GM18520 (cell line): Measurements from ENCODE around the gene GLIPR1L2.
"Not testable (repeated sequence)": the region's sequence is repeated elsewhere in the genome, so short reads cannot be mapped to it uniquely, and the experiment has no call there.

Source experiments
- ATAC-seq: cut with Tn5 transposase; IDR thresholded peaks from one replicate; pipeline ENCODE4 v1.9.1; 2021; ENCODE audit not compliant: unreplicated experiment

The GLIPR1L2 gene

DNA sequence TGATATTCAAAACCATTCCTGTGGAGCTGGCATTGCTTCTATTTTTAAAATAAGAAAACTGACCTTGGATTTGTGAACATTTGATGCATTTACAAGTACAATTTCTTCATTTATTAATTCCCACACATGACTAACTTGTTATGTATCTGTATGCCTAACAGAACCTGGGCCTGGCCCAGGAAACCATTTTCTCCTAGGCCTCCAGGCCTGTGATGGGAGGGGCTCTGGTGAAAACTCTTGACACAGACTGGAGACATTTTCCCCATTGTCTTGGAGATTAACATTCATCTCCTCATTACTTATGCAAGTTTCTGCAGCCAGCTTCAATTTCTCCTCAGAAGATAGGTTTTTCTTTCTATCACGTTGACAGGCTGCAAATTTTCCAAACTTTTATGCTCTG, 42.0 kb downstream of the GLIPR1L2 start:
- no peak for ATAC-seq

DNA sequence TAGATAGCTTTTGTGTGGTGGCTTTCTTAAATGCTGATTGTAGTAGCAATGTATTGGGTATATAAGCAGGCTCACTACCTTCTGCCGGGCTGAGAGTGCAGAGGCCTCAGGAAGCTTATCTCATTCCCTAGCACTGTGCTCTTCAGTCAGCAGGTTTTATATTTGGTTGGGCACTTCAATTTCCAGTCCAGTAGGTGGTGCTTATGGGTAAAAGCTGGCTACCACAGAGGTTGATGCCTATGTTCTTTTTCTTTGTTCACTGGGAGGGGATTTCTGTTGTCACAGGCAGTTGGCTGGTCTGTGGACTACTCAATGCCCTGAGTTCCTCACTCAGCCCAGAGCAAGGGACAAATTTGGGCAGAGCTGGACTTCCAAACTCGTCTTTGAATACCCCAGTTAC, 46.7 kb downstream of the GLIPR1L2 start:
- ATAC-seq, result peak; percentile 50

DNA sequence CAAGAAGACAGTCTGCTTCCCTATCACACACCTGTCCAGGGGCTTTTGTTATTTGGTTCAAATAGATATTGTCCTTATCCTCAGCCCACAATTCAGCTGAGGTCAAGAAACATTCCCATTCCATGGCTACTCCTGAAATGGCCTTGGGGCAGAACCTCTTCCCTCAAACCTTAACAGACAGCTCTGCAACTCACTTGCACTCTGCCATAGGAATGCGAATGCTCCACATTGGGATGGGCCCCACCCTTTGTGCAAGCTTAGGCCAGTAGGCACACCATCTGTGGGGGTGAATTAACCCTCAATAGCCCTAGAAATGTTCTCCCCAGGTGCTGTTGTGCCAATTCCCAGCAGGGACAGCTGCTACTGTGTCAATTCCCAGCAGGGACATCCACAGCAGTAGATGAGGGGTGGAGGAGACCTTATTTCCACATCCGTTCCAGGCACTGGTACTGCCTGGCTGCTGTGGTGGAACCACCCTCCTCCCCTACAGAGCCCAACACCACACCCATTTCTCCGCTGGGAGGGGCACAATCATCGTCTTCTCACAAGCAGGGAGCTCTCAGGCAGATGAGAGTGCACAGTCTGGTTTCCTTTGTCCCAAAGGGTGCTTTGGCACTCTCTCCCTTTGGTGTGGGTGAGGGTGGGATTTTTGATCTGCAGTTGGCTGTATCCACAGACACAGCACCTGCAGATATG, 47.3 kb downstream of the GLIPR1L2 start:
- ATAC-seq, result no peak

DNA sequence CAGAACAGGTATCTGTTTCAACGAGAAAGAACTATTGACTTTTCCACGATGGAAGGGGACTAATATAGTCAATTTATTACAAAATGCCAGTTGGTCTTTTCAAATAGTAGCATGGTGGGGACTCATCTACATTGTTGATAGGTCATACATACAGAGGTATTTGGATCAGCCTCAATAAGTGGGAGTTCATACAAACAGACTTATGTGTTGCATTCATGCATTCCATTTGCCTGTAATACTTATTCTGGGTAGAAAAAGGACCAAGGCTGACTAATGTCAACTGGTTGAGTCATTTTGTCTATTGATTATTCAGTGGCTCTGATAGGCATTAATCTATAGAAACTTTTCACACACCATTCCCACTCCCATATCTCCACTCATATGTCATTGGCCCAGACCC, 48.2 kb downstream of the GLIPR1L2 start:
- ATAC-seq, result no peak

DNA sequence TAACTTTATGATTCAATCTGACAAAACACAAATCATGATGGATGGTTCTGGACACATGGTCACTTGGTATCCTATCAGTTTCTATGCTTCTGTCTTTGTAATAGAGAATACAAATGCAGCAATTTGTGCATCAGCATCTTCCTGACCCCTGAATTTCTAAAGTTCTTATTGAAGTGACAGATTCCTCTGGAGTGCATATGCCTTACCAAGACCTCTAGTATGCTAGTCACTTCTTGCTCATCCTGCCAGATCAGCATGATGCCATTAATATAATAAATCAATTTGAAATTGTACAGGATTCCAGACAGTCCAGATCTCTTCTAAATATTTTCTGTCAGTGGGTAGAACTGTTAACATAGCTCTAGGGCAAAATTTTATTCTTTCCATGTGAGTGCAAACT, 49.0 kb downstream of the GLIPR1L2 start:
- ATAC-seq, result no peak

DNA sequence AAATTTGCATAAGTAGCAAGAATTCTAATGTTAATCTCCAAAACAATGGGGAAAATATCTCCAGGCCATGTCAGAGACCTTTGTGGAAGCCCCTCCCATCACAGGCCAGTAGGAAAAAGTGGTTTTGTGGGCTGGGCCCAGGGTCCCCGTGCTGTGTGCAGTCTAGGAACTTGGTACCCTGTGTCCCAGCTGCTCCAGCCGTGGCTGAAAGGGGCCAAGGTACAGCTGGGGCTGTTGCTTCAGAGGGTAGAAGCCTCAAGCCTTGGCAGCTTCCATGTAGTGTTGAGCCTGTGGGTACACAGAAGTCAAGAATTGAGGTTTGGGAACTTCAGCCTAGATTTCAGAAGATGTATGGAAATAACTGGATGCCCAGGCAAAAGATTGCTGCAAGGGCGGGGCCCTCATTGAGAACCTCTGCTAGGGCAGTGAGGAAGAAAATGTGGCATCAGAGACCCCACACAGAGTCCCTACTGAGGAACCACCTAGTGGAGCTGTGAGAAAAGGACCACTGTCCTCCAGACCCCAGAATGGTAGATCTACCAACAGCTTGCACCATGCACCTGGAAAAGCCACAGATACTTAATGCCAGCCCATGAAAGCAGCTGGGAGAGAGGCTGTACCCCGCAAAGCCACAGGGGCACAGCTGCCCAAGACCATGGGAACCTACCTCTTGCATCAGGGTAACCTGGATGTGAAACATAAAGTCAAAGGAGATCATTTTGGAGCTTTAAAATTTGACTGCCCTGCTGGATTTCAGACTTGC, 51.0 kb downstream of the GLIPR1L2 start:
- not testable (repeated sequence) for ATAC-seq

DNA sequence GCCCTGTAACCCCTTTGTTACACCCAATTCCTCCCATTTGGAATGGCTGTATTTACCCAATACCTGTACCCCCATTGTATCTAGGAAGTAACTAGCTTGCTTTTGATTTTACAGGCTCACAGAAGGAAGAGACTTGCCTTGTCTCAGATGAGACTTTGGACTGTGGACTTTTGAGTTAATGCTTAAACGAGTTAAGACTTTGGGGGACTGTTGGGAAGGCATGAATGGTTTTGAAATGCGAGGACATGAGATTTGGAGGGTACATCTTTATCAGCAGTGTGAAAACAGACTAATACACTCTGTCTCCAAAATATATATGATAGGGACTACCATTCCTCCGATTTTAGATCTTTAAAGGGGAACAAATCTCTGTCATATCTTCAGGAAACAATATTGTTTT, 51.6 kb downstream of the GLIPR1L2 start:
- not testable (repeated sequence) for ATAC-seq

DNA sequence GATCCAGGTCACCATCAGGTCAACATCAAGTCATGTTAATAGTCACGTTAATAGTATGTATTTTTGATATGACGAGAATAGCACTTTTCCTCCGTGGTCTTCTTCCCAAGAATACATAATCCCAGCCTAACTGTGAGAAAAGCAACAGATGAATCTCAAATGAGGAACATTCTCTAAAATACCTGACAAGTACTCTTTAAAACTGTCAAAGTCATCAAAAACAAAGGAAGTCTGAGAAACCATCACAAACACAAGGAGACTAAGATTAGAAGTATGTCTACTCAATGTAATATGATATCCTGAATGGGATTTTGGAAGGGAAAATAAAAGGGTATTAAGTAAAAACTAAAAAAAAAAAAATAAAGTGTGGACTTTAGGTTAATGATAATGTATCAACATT, 52.8 kb downstream of the GLIPR1L2 start:
- ATAC-seq, result no peak

DNA sequence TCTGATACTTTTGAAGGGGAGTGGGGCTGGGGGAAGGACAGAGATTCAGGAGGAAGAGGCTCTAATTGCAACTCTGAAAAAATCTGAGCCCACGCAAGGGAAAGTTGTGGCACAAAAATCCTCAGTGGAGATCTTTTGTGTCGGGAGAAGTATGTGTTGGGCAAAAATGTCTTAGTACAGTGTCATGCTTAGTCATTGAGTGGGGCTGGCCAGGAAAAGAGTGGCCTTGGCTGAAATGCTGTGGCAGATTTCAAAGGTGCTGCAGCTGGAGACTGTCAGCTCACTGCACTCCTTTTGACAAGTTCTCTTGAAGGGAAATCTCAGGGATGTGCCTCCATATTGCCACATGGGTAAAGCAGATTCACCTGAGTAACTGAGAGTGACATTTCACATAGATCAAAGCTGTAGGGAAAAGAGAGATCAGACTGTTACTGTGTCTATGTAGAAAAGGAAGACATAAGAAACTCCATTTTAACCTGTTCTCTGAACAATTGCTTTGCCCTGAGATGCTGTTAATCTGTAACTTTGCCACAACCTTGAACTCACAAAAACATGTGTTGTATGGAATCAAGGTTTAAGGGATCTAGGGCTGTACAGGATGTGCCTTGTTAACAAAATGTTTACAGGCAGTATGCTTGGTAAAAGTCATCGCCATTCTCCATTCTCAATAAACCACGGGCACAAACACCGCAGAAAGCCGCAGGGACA, 53.7 kb downstream of the GLIPR1L2 start:
- no peak for ATAC-seq

DNA sequence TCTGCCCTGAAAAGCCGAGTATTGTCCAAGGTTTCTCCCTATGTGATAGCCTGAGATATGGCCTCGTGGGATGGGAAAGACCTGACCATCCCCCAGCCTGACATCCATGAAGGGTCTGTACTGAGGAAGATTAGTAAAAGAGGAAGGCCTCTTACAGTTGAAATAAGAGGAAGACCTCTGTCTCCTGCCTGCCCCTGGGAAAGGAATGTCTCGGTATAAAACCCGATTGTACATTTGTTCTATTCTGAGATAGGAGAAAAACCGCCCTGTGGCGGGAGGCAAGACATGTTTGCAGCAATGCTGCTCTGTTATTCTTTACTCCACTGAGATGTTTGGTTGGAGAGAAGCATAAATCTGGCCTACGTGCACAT, 54.2 kb downstream of the GLIPR1L2 start:
- ATAC-seq, result not testable (repeated sequence)

DNA sequence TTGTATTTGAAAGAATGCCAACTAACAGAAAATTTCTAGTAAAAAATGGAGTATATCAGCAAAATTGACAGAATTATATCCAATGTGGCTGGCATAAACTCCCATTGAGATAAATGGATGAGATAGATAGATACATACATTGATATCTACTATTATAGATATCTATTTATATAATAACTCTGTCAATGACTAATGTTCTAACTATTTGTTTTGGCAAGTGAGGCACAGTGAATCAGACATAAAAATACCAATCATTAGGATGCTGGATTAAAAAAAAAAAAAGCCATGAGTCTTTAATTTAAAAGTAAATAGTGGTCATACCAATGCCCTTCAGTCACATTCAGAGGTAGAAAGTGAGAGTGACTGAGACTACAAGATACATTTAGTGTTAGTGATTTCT, 56.0 kb downstream of the GLIPR1L2 start:
- no peak for ATAC-seq

DNA sequence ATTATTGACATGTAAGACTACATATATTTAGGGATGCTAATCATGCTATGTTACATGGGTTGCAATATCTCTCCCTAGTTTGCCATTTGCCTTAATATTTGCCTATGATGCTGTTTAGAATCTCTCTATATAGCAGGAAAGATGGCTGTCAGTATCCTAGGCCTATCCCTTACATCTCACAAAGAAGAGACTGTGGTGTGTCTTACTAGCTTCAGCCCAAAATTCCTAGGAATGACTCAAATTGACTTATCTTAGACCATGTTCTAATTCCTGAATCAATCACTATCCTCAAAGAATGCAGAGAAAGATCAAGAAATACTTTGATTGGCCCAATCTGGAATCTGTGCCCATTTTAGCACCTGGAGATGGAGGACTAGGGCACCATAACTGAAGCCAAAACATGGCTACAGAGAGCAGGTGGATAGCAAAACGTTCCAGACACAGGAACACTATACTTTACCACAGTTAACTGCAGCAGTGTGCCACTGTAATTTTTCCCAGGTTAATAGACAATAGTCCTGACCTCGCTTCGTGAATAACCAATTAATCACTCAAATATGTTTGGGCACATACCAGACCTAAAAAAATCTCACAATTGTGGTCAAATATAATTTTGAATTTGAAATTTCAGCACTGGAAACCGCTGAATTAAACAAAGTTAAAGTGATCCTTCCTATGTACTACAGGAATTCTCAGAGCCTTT, 57.0 kb downstream of the GLIPR1L2 start:
- no peak for ATAC-seq

DNA sequence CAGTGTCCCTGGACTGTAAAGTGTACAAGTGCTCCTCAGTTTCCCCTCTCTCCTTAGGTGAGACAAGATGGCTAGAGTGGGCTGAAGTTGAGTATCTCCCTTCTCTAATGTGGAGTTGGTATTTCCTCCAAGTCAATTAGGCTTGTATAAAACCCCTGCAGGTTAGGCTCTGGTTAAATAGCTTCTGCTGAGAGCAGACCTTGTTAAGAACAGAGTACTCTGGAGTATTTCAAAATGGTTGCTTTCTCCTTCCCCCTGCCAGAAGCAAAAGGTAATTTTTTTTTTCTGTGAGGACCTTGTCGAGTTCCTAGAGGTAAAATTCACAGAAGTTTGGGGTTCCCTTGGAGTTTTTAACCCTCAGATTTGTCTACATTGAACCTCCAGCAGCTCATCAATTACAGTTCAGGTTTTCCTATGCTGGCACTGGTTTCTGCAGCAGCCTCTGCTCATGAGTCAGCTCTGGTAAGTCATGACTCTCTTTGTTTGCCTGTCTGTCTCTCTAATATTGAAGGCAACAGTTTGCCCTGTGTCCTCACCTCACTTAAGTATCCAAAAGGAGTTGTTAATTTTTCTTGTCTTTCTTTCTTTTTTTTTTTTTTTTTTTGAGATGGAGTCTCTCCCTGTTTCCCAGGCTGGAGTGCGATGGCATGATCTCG, 61.9 kb downstream of the GLIPR1L2 start:
- no peak for ATAC-seq

DNA sequence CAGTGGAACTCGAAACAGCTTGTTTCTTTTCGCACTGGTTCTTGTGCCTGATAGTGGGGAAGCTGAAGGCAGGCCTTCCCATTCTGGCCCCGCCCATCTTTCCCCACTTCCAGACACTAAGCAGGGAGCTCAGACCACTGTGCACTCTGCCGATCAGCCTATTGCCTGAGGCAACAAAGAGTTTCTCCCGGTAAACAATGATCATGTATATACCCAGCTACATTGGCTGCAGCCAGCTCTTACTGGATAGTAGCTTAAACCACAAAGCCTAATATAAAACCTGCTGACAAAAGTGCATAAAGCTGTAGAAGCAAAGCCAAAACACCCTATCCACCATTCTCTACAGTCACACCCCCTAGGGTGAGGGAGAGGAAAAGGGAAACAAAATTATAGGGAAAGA, 65.0 kb downstream of the GLIPR1L2 start:
- ATAC-seq, result no peak

DNA sequence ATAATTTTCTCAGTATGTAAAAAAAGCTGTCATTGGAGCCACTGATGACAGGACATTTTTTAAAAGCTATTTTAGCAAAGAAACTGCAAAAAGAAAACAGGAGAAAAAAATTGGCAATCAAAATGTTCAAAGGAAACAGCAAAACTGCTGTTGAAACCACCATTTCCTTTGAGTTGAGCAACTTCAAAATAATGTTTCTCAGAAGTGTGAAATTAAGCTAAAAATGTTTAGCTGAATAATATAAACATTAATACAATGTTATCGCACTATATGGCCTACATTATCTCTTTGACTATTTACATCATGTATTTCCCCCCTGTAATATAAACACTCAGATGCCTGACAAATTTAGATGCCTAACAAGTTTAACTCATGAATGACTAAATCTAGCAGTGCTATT, 66.3 kb downstream of the GLIPR1L2 start:
- no peak for ATAC-seq

DNA sequence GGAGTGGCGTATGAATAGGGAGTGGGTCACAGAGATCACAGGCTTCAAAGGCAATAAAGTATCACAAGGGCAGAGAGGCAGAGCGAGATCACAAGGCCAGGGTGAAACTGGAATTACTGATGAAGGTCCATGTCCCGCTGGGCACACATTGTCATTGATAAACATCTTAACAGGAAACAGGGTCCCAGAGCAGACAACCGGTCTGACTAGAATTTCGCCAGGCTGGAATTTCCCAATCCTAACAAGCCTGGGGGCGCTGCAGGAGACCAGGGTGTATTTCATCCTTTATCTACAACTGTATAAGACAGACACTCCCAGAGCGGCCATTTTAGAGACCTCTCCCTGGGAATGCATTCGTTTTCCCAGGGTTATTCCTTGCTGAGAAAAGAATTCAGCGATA, 67.0 kb downstream of the GLIPR1L2 start:
- not testable (repeated sequence) for ATAC-seq

DNA sequence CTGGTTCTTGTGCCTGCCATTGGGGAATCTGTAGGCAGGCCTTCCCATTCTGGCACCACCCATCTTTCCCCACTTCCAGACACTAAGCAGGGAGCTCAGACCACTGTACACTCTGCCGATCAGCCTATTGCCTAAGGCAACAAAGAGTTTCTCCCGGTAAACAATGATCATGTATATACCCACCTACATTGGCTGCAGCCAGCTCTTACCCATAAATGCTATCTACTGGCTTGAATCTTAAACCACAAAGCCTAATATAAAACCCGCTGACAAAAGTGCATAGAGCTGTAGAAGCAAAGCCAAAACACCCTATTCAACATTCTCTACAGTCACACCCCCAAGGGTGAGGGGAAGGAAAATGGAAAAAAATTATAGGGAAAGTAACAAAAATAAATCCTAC, 68.9 kb downstream of the GLIPR1L2 start:
- ATAC-seq, result no peak

DNA sequence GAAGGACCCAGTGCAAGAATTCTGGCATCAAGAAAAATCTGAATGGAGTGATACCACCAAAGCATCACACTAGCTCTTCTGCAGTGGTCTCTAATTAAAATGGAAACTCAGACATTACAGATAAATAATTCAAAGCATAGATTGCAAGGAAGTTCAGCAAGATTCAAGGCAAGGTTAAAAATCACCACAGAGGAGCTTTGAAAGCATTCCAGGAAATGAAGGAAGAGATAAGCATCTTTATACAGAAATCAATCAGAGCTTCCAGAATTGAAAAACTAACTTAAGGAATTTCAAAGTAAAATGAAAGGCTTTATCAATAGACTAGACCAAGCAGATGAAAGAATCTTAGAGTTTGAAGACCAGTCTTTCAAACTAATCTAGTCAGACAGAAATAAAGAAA, 69.3 kb downstream of the GLIPR1L2 start:
- no peak for ATAC-seq

DNA sequence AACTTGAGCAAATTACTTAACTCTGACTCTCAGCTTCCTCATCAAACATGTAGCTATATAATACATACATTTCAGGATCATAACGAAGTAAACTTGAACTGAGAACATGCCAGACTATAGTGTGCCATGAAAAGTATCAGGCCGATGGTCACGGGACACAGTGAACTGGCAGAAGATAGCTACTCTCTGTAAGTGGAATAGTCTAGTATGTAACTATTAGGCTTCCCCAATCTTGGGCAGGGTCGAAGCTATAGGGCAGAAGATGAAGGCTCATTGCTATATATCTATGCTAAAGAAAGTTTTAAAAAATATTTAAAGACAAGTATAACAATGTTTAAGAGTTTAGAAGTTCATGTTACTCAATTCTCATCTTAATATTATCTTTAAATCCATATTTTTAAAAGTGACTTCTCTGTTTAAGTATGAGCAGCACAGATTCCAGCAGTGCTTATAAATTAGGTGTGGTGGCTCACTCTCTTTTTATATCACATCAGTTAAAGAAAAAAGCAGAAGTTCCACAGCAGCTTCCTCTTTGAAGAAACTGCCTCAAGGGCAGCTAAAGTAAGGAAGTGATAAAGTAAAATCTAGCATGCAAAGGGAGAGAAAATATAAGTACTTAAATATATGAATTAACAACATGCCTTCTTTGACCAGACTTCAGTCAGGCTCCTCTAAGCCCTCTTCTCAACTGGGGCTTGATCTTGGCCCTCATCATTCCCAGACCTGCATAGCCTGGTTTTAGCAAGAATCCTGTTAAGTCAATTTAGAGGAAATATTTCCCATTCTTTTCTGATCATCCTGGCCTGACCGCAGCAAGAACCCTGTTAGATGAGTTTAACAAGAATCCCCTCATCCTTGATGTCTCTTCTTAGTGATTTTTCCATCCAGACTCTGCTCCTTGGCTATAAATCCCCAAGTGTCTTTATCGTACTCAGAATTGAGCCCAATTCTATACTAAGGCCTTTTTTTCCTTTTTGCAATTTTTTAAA, 81.3 kb downstream of the GLIPR1L2 start:
- no peak for ATAC-seq

DNA sequence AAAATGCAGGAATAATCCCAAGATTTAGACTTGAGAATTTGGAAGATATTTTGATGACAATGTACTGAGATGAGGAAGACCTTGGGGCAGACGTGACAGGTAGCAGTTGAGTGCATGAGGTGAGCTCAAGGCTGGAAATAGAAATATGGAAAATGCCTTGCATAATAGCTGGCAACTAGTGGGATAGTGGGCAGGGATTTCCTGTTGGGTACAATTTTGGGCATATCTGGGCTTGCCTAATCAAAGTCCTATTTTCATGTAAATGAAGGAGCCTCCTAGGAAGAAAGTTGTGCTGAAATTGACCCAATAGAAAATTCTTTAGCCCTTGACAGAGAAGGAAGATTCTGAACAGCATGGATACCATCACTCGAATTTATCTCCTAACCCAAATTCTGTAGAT, 83.2 kb downstream of the GLIPR1L2 start:
- no peak for ATAC-seq
